Measurements from ENCODE around the gene LAMTOR4.

LAMTOR4 gene

GRCh38 chr7:100154651-100155491 is 6.2 kb downstream of the LAMTOR4 start:
- no peak for DNase-seq

GRCh38 chr7:100155553-100156317 is 7.0 kb downstream of the LAMTOR4 start:
- no peak for DNase-seq

DNA sequence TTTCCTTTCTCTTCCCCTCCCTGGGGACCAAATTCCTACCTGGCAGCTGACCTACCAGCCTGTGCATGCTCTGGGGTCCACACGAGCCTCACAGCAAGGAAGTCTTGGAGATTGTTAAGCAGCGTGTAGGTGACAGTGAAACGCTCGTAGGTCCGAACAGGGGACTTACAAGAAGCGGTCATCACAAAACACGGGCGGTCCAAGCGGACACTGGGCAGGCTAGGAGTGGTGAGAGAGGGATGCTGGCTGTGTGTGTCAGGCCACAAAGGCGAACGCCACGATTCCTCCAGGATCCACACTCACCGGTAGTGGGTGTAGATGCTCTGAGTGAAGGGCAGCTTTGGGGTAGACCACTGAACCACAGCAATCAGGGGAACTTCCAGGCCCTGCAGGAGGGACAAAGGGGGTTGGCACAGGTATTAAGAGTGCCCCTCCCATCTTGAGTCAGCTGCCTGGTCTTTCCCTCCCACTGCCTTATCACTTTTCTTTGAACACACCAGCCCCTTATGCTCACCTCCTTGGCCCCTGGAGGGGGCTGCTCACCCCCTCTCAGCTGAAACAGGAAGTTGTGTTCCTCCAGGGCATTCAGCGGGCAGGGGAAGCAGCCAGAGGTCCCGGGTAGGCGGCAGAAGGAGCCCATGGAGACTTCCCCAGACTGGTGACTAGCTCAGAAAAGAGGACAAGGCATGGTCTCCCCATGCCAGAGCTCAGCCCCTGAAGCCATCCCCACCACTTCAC is 7.8 kb downstream of the LAMTOR4 start:
- no peak for DNase-seq

GRCh38 chr7:100157069-100157333 is 8.3 kb downstream of the LAMTOR4 start:
- no peak for DNase-seq

DNA sequence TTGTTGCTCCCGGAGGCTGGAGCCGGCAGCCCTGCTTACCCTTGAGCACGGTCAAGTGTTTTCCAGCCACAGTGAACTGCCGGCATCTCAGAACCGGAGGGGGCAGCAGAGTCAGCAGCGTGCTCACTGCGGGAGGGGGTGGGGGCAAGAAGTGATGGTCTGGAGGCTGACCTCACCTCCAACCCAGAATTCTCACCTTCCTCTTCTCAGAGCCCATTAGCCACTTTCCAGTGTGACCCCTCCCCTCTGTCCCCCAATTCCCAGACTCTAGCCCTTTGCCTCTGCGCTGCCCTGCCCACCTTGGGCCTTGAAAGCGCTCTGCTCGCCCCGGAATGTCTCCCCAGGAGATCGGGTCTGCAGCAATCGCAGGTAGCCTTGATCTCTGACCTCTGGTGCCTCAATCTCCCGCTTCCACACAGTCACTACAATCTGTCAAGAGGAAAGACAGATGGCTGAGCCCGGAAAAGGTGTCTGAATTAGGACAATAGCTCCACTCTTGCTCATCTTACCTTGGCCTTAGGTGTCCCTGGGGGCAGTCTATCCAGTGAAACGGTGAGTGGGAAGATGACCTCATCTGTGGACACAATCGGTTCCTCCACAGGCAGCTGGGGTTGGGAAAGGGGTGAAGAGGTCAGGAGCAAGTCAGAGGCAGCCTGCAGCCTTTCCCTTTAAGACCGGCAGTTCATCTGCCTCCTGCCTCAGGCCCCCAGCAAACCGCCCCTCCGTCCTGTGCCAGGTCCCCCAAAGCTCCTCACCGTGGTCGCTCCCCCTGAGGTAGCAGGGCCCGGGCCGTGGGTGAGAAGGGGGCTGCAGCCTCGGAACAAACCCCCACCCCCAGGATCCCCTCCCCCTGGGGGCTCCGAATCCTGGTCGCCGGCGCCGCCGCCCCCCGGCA is 8.9 kb downstream of the LAMTOR4 start:
- no peak for DNase-seq

DNA sequence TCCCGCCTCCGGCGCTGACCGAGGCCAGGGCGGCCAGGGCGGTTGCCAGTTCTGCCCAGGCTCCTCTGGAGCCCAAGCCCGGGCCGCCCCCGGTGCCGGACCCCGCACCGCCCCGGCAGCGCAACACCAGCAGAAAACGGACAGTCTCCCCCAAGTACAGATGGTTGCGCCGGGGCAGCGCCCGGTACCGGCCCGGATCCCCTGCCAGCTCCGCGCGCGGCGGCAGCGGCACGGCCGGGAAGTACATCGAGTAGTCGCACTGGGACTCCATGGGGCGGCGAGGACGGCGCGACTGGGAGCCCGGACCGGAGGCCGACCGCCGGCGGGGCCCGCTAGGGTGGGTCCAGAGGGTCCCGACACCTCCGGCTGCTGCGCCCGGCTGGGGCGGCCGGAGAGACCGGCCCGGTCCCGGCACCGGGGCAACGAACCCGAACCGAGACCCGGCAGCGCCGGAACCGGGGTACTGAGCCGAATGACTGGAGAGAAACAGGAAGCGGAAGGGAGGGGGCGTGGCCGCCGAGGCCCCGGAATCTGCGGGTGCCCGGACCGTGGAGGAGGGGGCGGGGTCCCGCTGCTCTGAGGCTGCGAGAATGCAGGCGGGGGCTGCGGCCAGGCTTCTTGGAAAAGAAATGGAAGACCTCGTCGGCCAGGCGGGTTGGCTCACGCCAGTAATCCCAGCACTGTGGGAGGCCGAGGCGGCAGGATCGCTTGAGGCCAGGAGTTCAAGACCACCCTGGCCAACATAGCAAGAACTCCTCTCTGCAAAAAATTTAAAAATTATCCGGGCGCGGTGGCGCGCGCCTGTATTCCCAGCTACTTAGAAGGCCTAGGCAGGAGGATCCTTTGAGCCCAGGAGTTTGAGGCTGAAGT is 9.7 kb downstream of the LAMTOR4 start, which contains the start of gene TRAPPC14:
Gene TRAPPC14, minus strand, starts transcription at position 495 of the 870 bp plus-strand sequence. Its CDS starts 224 bp downstream, at position 271.
- DNase-seq: peak; percentile 91

- no peak for DNase-seq
These were observed 10.4 kb downstream of the LAMTOR4 start for GRCh38 chr7:100159099-100159623.

GRCh38 chr7:100160067-100160466 is 11.3 kb downstream of the LAMTOR4 start:
- no peak for DNase-seq

- DNase-seq: no peak
These were observed 14.4 kb downstream of the LAMTOR4 start for GRCh38 chr7:100163006-100163531.

DNA sequence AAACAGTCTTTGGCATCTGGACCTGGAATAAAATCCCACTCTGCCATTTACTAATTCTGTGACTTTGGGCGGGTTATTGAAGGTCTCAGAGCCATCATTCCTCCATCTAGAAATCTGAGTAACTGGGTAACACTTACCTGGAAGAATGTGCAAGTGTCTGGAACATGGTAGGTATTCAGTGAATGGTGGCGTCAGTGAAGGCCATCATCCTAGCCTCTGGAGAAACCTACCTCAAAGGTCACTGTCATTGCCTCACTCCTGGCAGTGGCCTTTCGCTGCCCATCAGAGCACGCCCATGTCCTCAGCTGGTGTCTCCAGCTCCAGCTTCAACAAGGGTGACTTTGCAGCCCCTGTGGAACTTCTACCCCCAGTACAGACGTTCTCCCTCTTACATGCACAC is 15.2 kb downstream of the LAMTOR4 start:
- no peak for DNase-seq

GRCh38 chr7:100166317-100166940 is 17.7 kb downstream of the LAMTOR4 start:
- DNase-seq: peak; percentile 25 to 41

DNA sequence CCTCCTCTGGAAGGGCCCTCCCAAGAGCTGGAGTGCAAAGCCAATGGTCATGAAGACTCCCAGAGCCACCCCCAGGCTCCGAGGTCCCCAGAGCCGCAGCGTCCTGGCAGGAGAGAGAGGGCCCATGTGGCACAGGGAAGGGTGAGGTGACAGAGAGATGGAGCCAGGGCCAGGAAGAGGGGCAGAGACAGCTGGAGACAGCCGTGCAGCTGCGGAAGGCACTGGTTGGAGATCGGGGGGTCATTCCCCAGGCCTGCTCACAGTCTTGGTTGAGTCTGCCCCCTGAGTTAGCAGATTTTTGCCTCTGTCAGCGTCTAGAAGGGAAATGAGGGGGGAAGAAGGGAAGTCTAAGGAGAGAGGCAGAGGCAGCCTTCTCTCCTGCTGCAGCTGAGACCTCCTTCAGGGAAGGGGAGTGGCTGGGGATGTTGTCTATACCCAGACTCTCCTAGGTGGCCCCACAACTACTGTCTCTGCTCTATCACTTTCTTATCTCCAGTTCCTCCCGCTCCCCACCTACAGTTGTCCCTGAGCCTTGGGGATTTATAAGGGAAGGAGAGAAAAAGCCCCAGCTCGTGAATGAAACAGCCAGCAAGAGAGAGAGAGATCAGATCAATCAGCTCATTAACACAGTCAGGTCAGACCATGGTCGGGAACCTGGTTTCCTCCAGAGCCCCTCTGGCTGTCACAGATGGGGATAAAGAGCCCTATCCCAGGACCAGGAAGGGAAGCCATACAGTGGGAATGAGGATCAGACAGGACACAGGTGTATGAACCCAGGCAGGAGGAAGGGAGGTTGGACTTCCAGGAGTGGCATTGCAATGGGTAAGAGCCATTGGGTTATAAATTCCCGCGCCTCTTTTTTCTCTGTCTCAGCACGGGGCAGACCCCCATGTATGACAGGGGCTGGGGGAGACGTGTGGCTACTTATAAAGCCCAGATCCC is 18.5 kb downstream of the LAMTOR4 start:
- no peak for DNase-seq

- no peak for DNase-seq
These were observed 19.2 kb downstream of the LAMTOR4 start for GRCh38 chr7:100167912-100168323.

DNA sequence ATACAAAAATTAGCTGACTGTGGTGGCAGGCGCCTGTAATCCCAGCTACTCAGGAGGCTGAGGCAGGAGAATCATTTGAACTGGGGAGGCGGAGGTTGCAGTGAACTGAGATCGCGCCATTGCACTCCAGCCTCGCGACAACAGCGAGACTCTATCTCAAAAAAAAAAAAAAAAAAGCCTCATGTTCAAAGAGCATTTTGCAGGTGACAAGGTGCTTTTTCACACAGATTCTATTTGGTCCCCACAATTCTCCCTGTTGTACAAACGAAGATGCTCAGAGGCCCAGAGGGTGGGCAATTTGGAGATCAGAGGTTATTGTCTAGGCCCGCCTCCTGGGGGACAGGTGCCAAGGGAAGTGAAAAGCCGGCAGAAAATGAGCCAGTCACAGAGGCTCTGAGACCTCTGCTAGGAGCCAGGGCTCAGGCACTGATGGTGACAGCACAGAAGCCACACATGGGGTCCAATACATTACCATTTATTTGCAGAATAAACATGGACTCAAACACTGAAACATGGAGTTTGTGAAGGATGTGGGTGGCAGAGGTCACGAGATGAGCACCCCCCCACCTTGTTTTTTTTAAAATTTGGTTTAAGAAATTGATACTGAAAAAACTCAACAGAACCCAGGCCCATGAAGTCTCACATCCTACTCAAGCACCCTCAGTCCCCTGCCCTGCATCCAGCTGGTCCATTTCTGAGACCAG is 20.6 kb downstream of the LAMTOR4 start:
- DNase-seq: no peak

DNA sequence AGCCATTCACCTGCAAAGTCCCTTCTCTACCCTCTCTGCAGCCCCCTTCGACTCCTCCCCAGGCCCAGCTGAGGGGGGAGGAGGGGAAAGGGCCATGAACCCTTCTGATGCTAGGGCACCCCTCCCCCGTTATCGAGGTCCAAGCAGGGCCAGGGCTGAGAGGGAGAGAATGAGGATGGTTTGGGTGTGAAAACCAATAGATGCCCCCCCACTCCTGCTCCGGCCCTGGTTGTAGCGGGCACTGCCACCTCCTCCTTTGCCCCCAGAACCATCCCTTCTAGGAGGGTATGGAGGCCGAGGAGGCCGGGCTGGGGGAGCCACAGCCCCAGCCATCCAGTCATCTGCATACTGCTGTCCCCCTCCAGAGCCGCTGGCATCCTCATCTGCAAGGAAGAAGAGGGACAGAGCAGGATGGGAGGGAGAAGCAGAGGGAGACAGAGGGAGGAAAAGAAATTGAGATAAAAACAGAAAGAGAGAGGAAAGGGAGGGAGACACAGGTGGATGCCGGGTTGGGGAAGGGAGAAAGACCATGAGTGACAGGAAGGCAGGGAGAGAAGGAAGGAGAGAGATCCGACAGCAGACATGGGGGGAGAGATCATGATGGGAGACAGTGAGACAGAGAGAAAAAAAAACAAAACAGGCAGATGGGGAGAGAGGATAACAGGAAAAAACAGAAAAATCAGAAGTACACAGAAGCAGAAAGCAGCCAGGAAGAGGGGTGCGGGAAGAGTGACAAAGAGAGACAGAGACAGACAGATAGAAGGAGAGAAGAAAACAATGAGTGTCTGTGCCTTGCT is 21.6 kb downstream of the LAMTOR4 start:
- no peak for DNase-seq

- peak in 1 of 2 donors; percentile 30 for DNase-seq
These were observed 22.5 kb downstream of the LAMTOR4 start for GRCh38 chr7:100171087-100171681.

- no peak for DNase-seq
These were observed 23.1 kb downstream of the LAMTOR4 start for GRCh38 chr7:100171840-100172239.
